IMR-90 (cell line): ENCODE measurements around the gene ZNF662. TPM values are rescaled to one million over a fixed set of nuclear protein-coding genes. Genes with fewer than 3 reads are reported as not detected.

Experiments used
- ATAC-seq: fragments of 200-7000 bp; cut with Tn5 transposase; 2 replicates; pipeline ENCODE4 v1.9.1; 2020; ENCODE audit warnings: low read depth, mild to moderate bottlenecking, moderate library complexity
- BruUV-seq: library from RNA; stranded (reverse); fragments of 400-500 nt; replicated peaks from 2 replicates; lab custom pipeline; 2021; lab: Mats Ljungman, UMichigan
- CTCF ChIA-PET: fragments of 300-600 bp; formaldehyde crosslinking; extraction: SDS; loops from one replicate; lab custom pipeline; 2021; ENCODE audit warnings: antibody characterized with exemption; lab: Yijun Ruan, JAX
- POLR2A ChIA-PET: fragments of 300-600 bp; sonication (Branson Sonifier 250); formaldehyde crosslinking; loops from one replicate; lab custom pipeline; 2022; ENCODE audit warnings: antibody characterized with exemption; ENCODE audit not compliant: unreplicated experiment; lab: Charles Lee
- DNase-seq: peaks from one replicate; pipeline ENCODE4 v3.0.0; 2013
- H2AFZ ChIP-seq: replicated peaks from 2 replicates; pipeline ENCODE3; 2013; ENCODE audit warnings: low read length, mild to moderate bottlenecking; ENCODE audit not compliant: poor library complexity
- H2AK5ac ChIP-seq: 2 replicates; pipeline ENCODE4 v1.6.1; 2013; ENCODE audit warnings: low read depth, low read length, inconsistent platforms
- H2AK9ac ChIP-seq: replicated peaks from 2 replicates; pipeline ENCODE3; 2013; ENCODE audit warnings: mild to moderate bottlenecking, low read depth, low read length, moderate library complexity; ENCODE audit not compliant: poor library complexity
- H2BK120ac ChIP-seq: 2 replicates; pipeline ENCODE4 v1.6.1; 2013; ENCODE audit warnings: low read depth, low read length, inconsistent platforms
- H2BK15ac ChIP-seq: 3 replicates; pipeline ENCODE4 v1.6.1; 2013; ENCODE audit warnings: low read depth, low read length, inconsistent platforms
- H2BK20ac ChIP-seq: 2 replicates; pipeline ENCODE4 v1.6.1; 2013; ENCODE audit warnings: low read depth, mild to moderate bottlenecking, inconsistent platforms, low read length, moderate library complexity
- H2BK5ac ChIP-seq: 2 replicates; pipeline ENCODE4 v1.6.1; 2013; ENCODE audit warnings: mild to moderate bottlenecking, low read depth, low read length, inconsistent platforms; ENCODE audit not compliant: poor library complexity, severe bottlenecking
- H3K14ac ChIP-seq: replicated peaks from 2 replicates; pipeline ENCODE4 v1.6.1; 2013; ENCODE audit warnings: low read depth, low read length, inconsistent platforms
- H3K18ac ChIP-seq: 2 replicates; pipeline ENCODE4 v1.6.1; 2013; ENCODE audit warnings: low read depth, low read length, control low read depth
- H3K23ac ChIP-seq: 2 replicates; pipeline ENCODE4 v1.6.1; 2013; ENCODE audit warnings: low read depth, low read length, inconsistent platforms
- H3K27ac ChIP-seq: 2 replicates; pipeline ENCODE4 v1.5.1; 2013; ENCODE audit warnings: mild to moderate bottlenecking, control low read depth, low read length; ENCODE audit not compliant: insufficient read depth
- H3K27me3 ChIP-seq: 2 replicates; pipeline ENCODE4 v1.6.1; 2013; ENCODE audit warnings: low read length; ENCODE audit not compliant: control insufficient read depth, insufficient read depth
- H3K36me3 ChIP-seq: 2 replicates; pipeline ENCODE4 v1.6.1; 2013; ENCODE audit warnings: low read length, mixed read lengths; ENCODE audit not compliant: control insufficient read depth, insufficient read depth
- H3K4ac ChIP-seq: 2 replicates; pipeline ENCODE4 v1.6.1; 2013; ENCODE audit warnings: low read depth, low read length, inconsistent platforms
- H3K4me1 ChIP-seq: 2 replicates; pipeline ENCODE4 v1.6.1; 2013; ENCODE audit warnings: low read length, mixed read lengths; ENCODE audit not compliant: control insufficient read depth, insufficient read depth
- H3K4me2 ChIP-seq: 2 replicates; pipeline ENCODE4 v1.6.1; 2013; ENCODE audit warnings: low read depth, mild to moderate bottlenecking, control low read depth, low read length, moderate library complexity
- H3K4me3 ChIP-seq: 2 replicates; pipeline ENCODE4 v1.5.1; 2013; ENCODE audit warnings: low read depth, mild to moderate bottlenecking, control low read depth, low read length, moderate library complexity; ENCODE audit not compliant: insufficient read depth
- H3K56ac ChIP-seq: 2 replicates; pipeline ENCODE4 v1.6.1; 2013; ENCODE audit warnings: low read length, inconsistent platforms; ENCODE audit not compliant: insufficient read depth; ENCODE audit errors: extremely low read depth
- H3K79me1 ChIP-seq, 2 experiments: 2 replicates each; pipeline ENCODE4 v1.6.1; 2013; ENCODE audit warnings: low read length in 2 of 2, inconsistent platforms in 1 of 2, low read depth in 1 of 2
- H3K9ac ChIP-seq: 2 replicates; pipeline ENCODE4 v1.6.1; 2013; ENCODE audit warnings: low read depth, low read length, control low read depth
- H3K9me1 ChIP-seq: 2 replicates; pipeline ENCODE4 v1.6.1; 2013; ENCODE audit warnings: low read length, inconsistent platforms; ENCODE audit not compliant: insufficient read depth
- H3K9me3 ChIP-seq: 2 replicates; pipeline ENCODE4 v1.6.1; 2013; ENCODE audit warnings: low read length; ENCODE audit not compliant: control insufficient read depth, insufficient read depth
- H4K20me1 ChIP-seq: 2 replicates; pipeline ENCODE4 v1.6.1; 2013; ENCODE audit warnings: low read length, inconsistent platforms; ENCODE audit not compliant: insufficient read depth
- H4K5ac ChIP-seq: 2 replicates; pipeline ENCODE4 v1.6.1; 2013; ENCODE audit warnings: mild to moderate bottlenecking, low read depth, low read length, control low read depth
- H4K8ac ChIP-seq, 2 experiments: 2 replicates each; pipeline ENCODE4 v1.6.1; 2013; ENCODE audit warnings: low read depth in 2 of 2, low read length in 2 of 2, control low read depth in 1 of 2, inconsistent platforms in 1 of 2
- H4K91ac ChIP-seq: 2 replicates; pipeline ENCODE4 v1.6.1; 2013; ENCODE audit warnings: low read depth, low read length, inconsistent platforms; ENCODE audit not compliant: insufficient read depth
- BHLHE40 ChIP-seq: fragments of 150-350 bp; IDR thresholded peaks from 2 replicates; pipeline ENCODE4 v1.6.1; 2016; ENCODE audit warnings: mild to moderate bottlenecking, low read depth, low read length
- ELK1 ChIP-seq: fragments of 150-350 bp; IDR thresholded peaks from 2 replicates; pipeline ENCODE4 v1.6.1; 2016; ENCODE audit warnings: low read depth, mild to moderate bottlenecking, low read length, moderate library complexity, borderline replicate concordance
- MAFK ChIP-seq: IDR thresholded peaks from 2 replicates; pipeline ENCODE4 v1.6.1; 2012; ENCODE audit warnings: low read depth, low read length, improper control_type of control experiment
- MXI1 ChIP-seq: IDR thresholded peaks from 2 replicates; pipeline ENCODE4 v1.6.1; 2012; ENCODE audit warnings: low read depth, mild to moderate bottlenecking, low read length, moderate library complexity, borderline replicate concordance
- POLR2A ChIP-seq: IDR thresholded peaks from 2 replicates; pipeline ENCODE4 v1.6.1; 2012; ENCODE audit warnings: mild to moderate bottlenecking, low read depth, low read length
- RAD21 ChIP-seq: IDR thresholded peaks from 2 replicates; pipeline ENCODE4 v1.6.1; 2012; ENCODE audit warnings: low read length, improper control_type of control experiment
- SMC3 ChIP-seq: fragments of 150-350 bp; IDR thresholded peaks from 2 replicates; pipeline ENCODE4 v1.6.1; 2016; ENCODE audit warnings: low read depth, mild to moderate bottlenecking, antibody characterized with exemption, low read length, moderate library complexity
- WGBS, 2 experiments: methylation state at CpG; one replicate each; pipeline versions ENCODE4 v1.1.5 to v1.1.7; 2013; ENCODE audit warnings: missing lambda C conversion rate in 2 of 2; ENCODE audit not compliant: insufficient read length in 1 of 2; ENCODE audit errors: extremely low coverage in 2 of 2; 5-methylcytosine and 5-hydroxymethylcytosine counted together
- dilution Hi-C: fragments of 300-500 bp; cut with HindIII; formaldehyde crosslinking; loops from one replicate; pipeline ENCODE4 v1.14.3; 2018; ENCODE audit warnings: low sequenced_read_pairs; ENCODE audit not compliant: unreplicated experiment
- in situ Hi-C: fragments of 300-500 bp; cut with MboI; formaldehyde crosslinking; loops from 3 replicates; pipeline ENCODE4 v1.14.3; 2019; ENCODE audit warnings: low sequenced_read_pairs, inconsistent platforms, mixed read lengths
- intact Hi-C: fragments of 100-400 bp; cut with micrococcal nuclease; formaldehyde crosslinking; loops from 2 replicates; pipeline ENCODE4 v1.10.0; 2022
- polyA plus RNA-seq, 3 experiments: library from polyadenylated mRNA; depleted of rRNA; stranded (reverse); fragments of >200 nt; gene quantifications; 2 replicates each; pipeline ENCODE4 v1.2.3, GENCODE V29; 2012; ENCODE audit warnings: low replicate concordance in 1 of 3
- total RNA-seq: library from RNA; depleted of rRNA; stranded (reverse); fragments of >200 nt; gene quantifications from 2 replicates; pipeline ENCODE4 v1.2.3, GENCODE V29; 2012

The ZNF662 gene
- total and polyA plus RNA-seq, 2 of the 4 experiments (the other 2 are of a cell fraction): 0.29 to 0.54 TPM

GRCh38 chr3:42871592-42872196 is 34.2 kb upstream of the ZNF662 start:
- dilution Hi-C loops (no loop called here), in situ Hi-C loops (loop anchor here (10.0 kb wide), 1 partner anchor 87 kb away; no protein-coding TSS in a partner anchor), intact Hi-C loops (no loop called here)
- DNase-seq: no peak
- no peaks in the 10 kb centered on the region for H3K9me1 ChIP-seq
- H2AFZ ChIP-seq: no peak overlapping the region
- ATAC-seq: no peak
- H3K23ac ChIP-seq: no peak overlapping the region
- no peak overlapping the region for H2AK9ac ChIP-seq
- H3K14ac ChIP-seq: no peak overlapping the region
- H4K20me1 ChIP-seq: no peaks in the 10 kb centered on the region
- no peak overlapping the region for H2BK5ac ChIP-seq
- H2BK15ac ChIP-seq: no peak overlapping the region
- ChIA-PET POLR2A (no interaction called here), CTCF (no interaction called here)
- no peak for TF ChIP-seq SMC3
- no peak for TF ChIP-seq POLR2A
- no peak for TF ChIP-seq MXI1
- no peak for TF ChIP-seq RAD21
- no peak for TF ChIP-seq ELK1
- TF ChIP-seq MAFK: no peak
- no peak for TF ChIP-seq BHLHE40
- H3K36me3 ChIP-seq: no peaks in the 10 kb centered on the region
- no peak overlapping the region for H3K4me3 ChIP-seq
- H4K5ac ChIP-seq: no peak overlapping the region
- H4K91ac ChIP-seq: no peak overlapping the region
- H4K8ac ChIP-seq: no peak overlapping the region
- no peak overlapping the region for H2AK5ac ChIP-seq
- H3K56ac ChIP-seq: no peak overlapping the region
- no peak overlapping the region for H3K27ac ChIP-seq
- no peak overlapping the region for H3K18ac ChIP-seq
- H3K79me1 ChIP-seq: no peaks in the 10 kb centered on the region
- no peak overlapping the region for H2BK120ac ChIP-seq
- WGBS, 2 experiments: no CpG with 5 or more reads among the region's 5 CpGs
- H3K4me1 ChIP-seq: no peaks in the 10 kb centered on the region
- H3K9ac ChIP-seq: no peak overlapping the region
- no TSS peak for BruUV-seq
- H3K9me3 ChIP-seq: no peaks in the 10 kb centered on the region
- no peak overlapping the region for H3K4me2 ChIP-seq
- peaks cover 31% of the 10 kb centered on the region for H3K27me3 ChIP-seq
- no peak overlapping the region for H2BK20ac ChIP-seq
- H3K4ac ChIP-seq: no peak overlapping the region
